ENCODE results near the gene KCNE5.
"Not testable (repeated sequence)": the region's sequence is repeated elsewhere in the genome, so short reads cannot be mapped to it uniquely, and the experiment has no call there.

The KCNE5 gene

GRCh38 chrX:109601486-109601885, 23.5 kb downstream of the KCNE5 start:
- no peak for DNase-seq

- DNase-seq = peak in 4 of 14 donors; percentile 0 to 3 (median 2)
Measured at GRCh38 chrX:109600237-109600651, 24.7 kb downstream of the KCNE5 start.

DNA sequence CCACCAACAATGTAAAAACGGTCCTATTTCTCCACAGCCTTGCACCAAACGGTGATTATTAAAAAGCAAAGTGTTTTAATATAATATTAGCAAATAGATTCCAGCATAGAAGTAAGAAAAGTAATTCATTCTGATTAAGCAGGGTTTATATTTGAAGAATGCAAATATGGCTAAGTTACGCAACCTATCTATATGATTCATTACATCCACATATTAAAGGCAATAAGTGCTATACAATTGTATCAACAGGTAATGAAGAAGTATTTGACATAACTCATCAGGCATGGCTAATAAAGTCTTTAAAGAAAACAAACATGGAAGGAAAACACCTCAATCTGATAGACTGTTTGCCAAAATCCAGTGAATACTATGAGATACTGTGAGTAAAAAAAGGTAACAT, 29.0 kb downstream of the KCNE5 start:
- no peak for DNase-seq

DNA sequence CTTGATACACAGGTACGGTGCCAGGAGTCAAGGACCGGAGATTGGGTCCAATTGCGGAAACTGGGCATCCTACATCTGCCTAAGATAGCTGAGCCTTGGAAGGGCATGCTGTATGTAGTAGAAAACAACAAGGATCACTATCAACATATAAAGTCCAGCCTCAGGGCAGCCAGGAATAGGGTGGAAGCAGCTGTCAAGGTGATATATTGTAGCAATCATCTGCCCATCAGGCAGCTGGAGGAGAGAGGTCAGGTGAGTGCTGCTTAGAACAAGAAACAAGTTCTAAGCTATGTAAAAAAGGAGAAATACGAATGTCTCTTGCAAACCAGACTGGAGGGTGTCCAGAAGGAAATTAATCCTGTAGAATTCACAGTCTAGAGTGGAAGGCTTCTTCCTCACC, 34.8 kb downstream of the KCNE5 start:
- no peak for DNase-seq

GRCh38 chrX:109585488-109585887, 39.5 kb downstream of the KCNE5 start:
- DNase-seq = no peak

DNA sequence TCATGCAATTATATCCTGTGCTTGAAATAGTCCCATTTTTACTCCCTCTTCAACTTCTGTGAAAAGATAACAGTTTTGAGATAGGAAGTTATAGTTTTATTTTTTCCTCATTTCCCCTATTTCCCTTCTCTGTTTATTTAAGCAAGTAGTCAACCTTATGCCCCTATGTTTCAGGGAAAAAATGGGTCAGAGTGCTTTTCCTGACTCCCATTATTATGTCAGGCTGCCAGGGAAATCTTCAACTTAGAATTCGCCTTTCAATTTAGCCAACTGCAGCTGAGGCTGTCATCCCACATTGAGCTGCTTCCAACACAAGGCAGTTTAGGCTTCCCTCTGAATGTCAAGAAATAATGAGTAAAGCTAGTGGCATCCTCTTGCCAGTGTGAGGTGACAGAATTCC, 46.1 kb downstream of the KCNE5 start:
- no peak for DNase-seq

DNA sequence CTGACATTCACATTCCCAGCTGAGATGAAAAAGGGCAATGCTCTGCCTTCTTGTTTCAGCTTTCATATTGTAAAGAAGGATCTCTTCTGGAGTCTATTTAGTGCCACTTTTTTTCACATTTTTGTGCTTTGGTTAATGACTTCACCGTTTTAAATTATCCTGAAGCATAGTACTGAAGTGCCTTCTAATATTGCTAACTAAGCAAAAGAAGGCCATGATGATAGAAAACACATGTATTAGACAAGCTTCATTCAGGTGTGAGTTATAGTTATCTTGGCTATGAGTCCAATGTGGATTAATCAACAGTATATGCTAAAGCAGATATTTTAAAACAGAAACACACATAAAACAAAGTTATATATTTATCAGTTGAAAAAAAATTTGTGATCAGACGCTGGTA, 47.9 kb downstream of the KCNE5 start:
- no peak for DNase-seq

DNA sequence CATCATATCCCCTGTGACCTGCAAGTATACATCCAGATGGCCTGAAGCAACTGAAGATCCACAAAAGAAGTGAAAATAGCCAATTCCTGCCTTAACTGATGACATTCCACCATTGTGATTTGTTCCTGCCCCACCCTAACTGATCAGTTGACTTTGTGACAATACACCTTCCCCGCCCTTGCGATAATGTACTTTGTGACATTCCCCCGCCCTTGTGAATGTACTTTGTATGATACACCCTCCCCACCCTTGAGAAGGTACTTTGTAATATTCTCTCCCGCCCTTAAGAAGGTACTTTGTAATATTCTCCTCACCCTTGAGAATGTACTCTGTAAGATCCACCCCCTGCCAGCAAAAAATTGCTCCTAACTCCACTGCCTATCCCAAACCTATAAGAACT, 48.9 kb downstream of the KCNE5 start:
- DNase-seq = not testable (repeated sequence)
